ENCODE measurements around the gene GOLPH3L. TPM values are rescaled to one million over a fixed set of nuclear protein-coding genes. Genes with fewer than 3 reads are reported as not detected.
"Not testable (repeated sequence)": the region's sequence is repeated elsewhere in the genome, so short reads cannot be mapped to it uniquely, and the experiment has no call there.

The GOLPH3L gene
- total RNA-seq, 1 experiment from 2014 or later: 9.6 TPM

- no peak overlapping the region for H2AFZ ChIP-seq (ENCODE audit: low read length)
- peak overlapping the region; percentile 7; the same call in 1 of the 2 replicates for H3K27ac ChIP-seq (ENCODE audit: low read length)
- ATAC-seq (no peak), DNase-seq (no peak)
- H3K4me3 ChIP-seq (ENCODE audit: low read length): no peak overlapping the region
- peaks cover 18% of the 10 kb centered on the region; the same call in 1 of the 2 replicates for H3K79me2 ChIP-seq (ENCODE audit: low read length)
- no peaks in the 10 kb centered on the region for H3K36me3 ChIP-seq (ENCODE audit: low read depth, low read length)
- no peaks in the 10 kb centered on the region for H3K9me2 ChIP-seq (replicated peaks; ENCODE audit: low read length)
- H3F3A ChIP-seq (ENCODE audit: low read length, unreplicated experiment): no peaks in the 10 kb centered on the region
- no peak for TF ChIP-seq EZH2 (IDR thresholded peaks at IDR 0.05; ENCODE audit: low read length, unreplicated experiment)
- TF ChIP-seq EZH2phosphoT487 (IDR thresholded peaks at IDR 0.05; ENCODE audit: borderline replicate concordance, low read length): no peak
- TF ChIP-seq, protein P1, sequence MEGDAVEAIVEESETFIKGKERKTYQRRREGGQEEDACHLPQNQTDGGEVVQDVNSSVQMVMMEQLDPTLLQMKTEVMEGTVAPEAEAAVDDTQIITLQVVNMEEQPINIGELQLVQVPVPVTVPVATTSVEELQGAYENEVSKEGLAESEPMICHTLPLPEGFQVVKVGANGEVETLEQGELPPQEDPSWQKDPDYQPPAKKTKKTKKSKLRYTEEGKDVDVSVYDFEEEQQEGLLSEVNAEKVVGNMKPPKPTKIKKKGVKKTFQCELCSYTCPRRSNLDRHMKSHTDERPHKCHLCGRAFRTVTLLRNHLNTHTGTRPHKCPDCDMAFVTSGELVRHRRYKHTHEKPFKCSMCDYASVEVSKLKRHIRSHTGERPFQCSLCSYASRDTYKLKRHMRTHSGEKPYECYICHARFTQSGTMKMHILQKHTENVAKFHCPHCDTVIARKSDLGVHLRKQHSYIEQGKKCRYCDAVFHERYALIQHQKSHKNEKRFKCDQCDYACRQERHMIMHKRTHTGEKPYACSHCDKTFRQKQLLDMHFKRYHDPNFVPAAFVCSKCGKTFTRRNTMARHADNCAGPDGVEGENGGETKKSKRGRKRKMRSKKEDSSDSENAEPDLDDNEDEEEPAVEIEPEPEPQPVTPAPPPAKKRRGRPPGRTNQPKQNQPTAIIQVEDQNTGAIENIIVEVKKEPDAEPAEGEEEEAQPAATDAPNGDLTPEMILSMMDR (conservative IDR thresholded peaks at IDR 0.05; ENCODE audit: low read depth, low read length): no peak
- no TSS peak for BruUV-seq (replicated peaks)
- H3K9me3 ChIP-seq (ENCODE audit: low read length): no peaks in the 10 kb centered on the region
- POLR2A ChIA-PET (ENCODE audit: unreplicated experiment): no interaction called here
- CTCF ChIA-PET: no interaction called here
- H3K9ac ChIP-seq (ENCODE audit: low read length): no peak overlapping the region
- H4K20me1 ChIP-seq (ENCODE audit: low read length): no peaks in the 10 kb centered on the region
- intact Hi-C loops (cut with micrococcal nuclease): no loop called here
- no peak overlapping the region for H3K4me2 ChIP-seq (ENCODE audit: low read length)
- H3K27me3 ChIP-seq (ENCODE audit: low read length): no peaks in the 10 kb centered on the region
- peaks cover 27% of the 10 kb centered on the region for H3K4me1 ChIP-seq (ENCODE audit: insufficient read depth, low read length)
These were observed 90.4 kb downstream of the GOLPH3L start for GRCh38 chr1:150606463-150607142.

DNA sequence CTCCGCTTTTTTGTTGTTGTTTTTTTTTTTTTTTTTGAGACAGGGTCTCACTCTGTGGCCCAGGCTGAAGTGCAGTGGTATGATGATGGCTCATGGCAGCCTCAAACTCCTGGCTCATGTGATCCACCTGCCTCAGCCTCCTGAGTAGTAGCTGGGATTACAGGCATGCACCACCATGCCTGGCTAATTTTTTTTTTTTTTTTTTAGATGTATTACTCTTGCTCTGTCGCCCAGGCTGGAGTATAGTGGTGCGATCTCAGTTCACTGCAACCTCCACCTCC, 91.6 kb downstream of the GOLPH3L start:
- Histone ChIP-seq H3K27ac (ENCODE audit: low read length) (peak overlapping the region; percentile 92), H3K4me2 (ENCODE audit: low read length) (peak overlapping the region; percentile 40; the same call in 1 of the 2 replicates), H3K4me1 (ENCODE audit: insufficient read depth, low read length) (peaks cover 19% of the 10 kb centered on the region), H3K9ac (ENCODE audit: low read length) (peak overlapping the region; percentile 60), H3K79me2 (ENCODE audit: low read length) (peaks cover 14% of the 10 kb centered on the region; the same call in 1 of the 2 replicates)
- H3K9me2 ChIP-seq (replicated peaks; ENCODE audit: low read length); H4K20me1 ChIP-seq (ENCODE audit: low read length); CTCF ChIA-PET; H3K9me3 ChIP-seq (ENCODE audit: low read length); DNase-seq; H3K4me3 ChIP-seq (ENCODE audit: low read length); H3F3A ChIP-seq (ENCODE audit: low read length, unreplicated experiment); BruUV-seq (replicated peaks); H2AFZ ChIP-seq (ENCODE audit: low read length); H3K36me3 ChIP-seq (ENCODE audit: low read depth, low read length); H3K27me3 ChIP-seq (ENCODE audit: low read length); ATAC-seq: not testable (repeated sequence)
- POLR2A ChIA-PET (ENCODE audit: unreplicated experiment): interaction anchor here (0.6 to 1.1 kb wide), 3 partner anchors 26 to 37 kb away, joined by 3 to 4 read pairs (median 4); partner anchors contain the start of gene MCL1
- intact Hi-C loops (cut with micrococcal nuclease): loop anchor here (2.0 kb wide), 1 partner anchor 27 kb away; the partner anchor contains the start of gene MCL1

DNA sequence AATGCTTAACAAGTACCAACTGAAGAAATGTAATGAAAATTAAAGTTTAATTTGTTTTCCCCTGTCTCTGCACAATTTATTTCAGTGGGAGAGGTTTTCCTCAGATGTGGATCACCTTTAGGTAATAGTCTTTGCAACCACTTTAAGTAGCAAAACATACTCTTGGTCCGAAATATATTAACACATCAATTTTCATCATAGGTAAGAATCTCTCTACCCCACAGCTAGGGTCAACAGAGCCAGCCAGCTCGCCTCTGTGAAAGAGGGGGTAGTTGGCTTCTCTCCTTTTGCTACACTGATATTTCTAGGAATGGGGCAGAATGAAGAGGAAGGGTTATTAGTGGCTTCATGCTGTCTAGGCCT, 92.7 kb downstream of the GOLPH3L start:
- Histone ChIP-seq H3K9me3 (ENCODE audit: low read length) (no peaks in the 10 kb centered on the region), H3K27me3 (ENCODE audit: low read length) (no peaks in the 10 kb centered on the region), H3K9ac (ENCODE audit: low read length) (peak overlapping the region; percentile 70), H3K79me2 (ENCODE audit: low read length) (0 out of 2 replicates have a peak, but pooled peaks cover 3% of the 10 kb centered on the region), H3K4me1 (ENCODE audit: insufficient read depth, low read length) (peaks cover 19% of the 10 kb centered on the region), H3K9me2 (replicated peaks; ENCODE audit: low read length) (no peaks in the 10 kb centered on the region), H4K20me1 (ENCODE audit: low read length) (no peaks in the 10 kb centered on the region), H2AFZ (ENCODE audit: low read length) (no peak overlapping the region), H3K4me2 (ENCODE audit: low read length) (peak overlapping the region; percentile 40), H3K4me3 (ENCODE audit: low read length) (no peak overlapping the region), H3K27ac (ENCODE audit: low read length) (peak overlapping the region; percentile 92), H3K36me3 (ENCODE audit: low read depth, low read length) (no peaks in the 10 kb centered on the region), H3F3A (ENCODE audit: low read length, unreplicated experiment) (no peaks in the 10 kb centered on the region)
- CTCF ChIA-PET: no interaction called here
- POLR2A ChIA-PET (ENCODE audit: unreplicated experiment): interaction anchor here (1.0 to 1.1 kb wide), 2 partner anchors 25 kb away, joined by 4 to 5 read pairs; partner anchors contain the start of gene MCL1
- DNase-seq (no peak), ATAC-seq (no peak)
- intact Hi-C loops (cut with micrococcal nuclease): loop anchor here (2.0 kb wide), 1 partner anchor 25 kb away; the partner anchor contains the start of gene MCL1
- TF ChIP-seq EZH2phosphoT487 (IDR thresholded peaks at IDR 0.05; ENCODE audit: borderline replicate concordance, low read length) (no peak), EZH2 (IDR thresholded peaks at IDR 0.05; ENCODE audit: low read length, unreplicated experiment) (no peak)
- TF ChIP-seq, protein P1 (conservative IDR thresholded peaks at IDR 0.05; ENCODE audit: low read depth, low read length): no peak
- TSS peak; percentile 88 for BruUV-seq (replicated peaks)

Measured in PC-3 (cell line).